Measurements from ENCODE around the gene ARF1.

Gene ARF1

GRCh38 chr1:228085287-228085951, 2.9 kb downstream of the ARF1 start:
- peaks cover 81% of the 10 kb centered on the region for H3K4me1 ChIP-seq
- no peak for TF ChIP-seq Cebpa-rat (IDR thresholded peaks at IDR 0.05)
- peaks cover 8% of the 10 kb centered on the region; the same call in 1 of the 2 replicates for H3K9me3 ChIP-seq
- no peak overlapping the region for H3K27ac ChIP-seq
- H3K27me3 ChIP-seq = no peaks in the 10 kb centered on the region
- no peak overlapping the region for H3K4me3 ChIP-seq
- H3K4me2 ChIP-seq = peak overlapping the region; percentile 99
- peaks cover 77% of the 10 kb centered on the region for H4K20me1 ChIP-seq
- peak overlapping the region; percentile 100; the same call in 1 of the 2 replicates for H3K9ac ChIP-seq
- peaks cover 59% of the 10 kb centered on the region for H3K36me3 ChIP-seq

GRCh38 chr1:228087771-228088251, 5.3 kb downstream of the ARF1 start:
- peak overlapping the region; percentile 67 for H3K4me2 ChIP-seq

GRCh38 chr1:228088586-228089498, 6.3 kb downstream of the ARF1 start:
- Histone ChIP-seq H4K20me1 (peaks cover 100% of the 10 kb centered on the region), H3K4me1 (peaks cover 72% of the 10 kb centered on the region), H3K4me2 (peak overlapping the region; percentile 67), H3K9me3 (peaks cover 42% of the 10 kb centered on the region), H3K4me3 (no peak overlapping the region; the same call in 1 of the 2 replicates), H3K36me3 (peaks cover 93% of the 10 kb centered on the region), H3K9ac (0 out of 2 replicates have a peak overlapping the region, but pooled peaks have one; percentile 26), H3K27me3 (no peaks in the 10 kb centered on the region), H3K27ac (no peak overlapping the region)
- no peak for TF ChIP-seq Cebpa-rat (IDR thresholded peaks at IDR 0.05)

More at GRCh38 chr1:228087771-228088251, 5.3 kb downstream of the ARF1 start:
- Histone ChIP-seq H3K4me1 (peaks cover 75% of the 10 kb centered on the region), H4K20me1 (peaks cover 100% of the 10 kb centered on the region), H3K27me3 (no peaks in the 10 kb centered on the region), H3K9ac (no peak overlapping the region), H3K27ac (no peak overlapping the region), H3K36me3 (peaks cover 82% of the 10 kb centered on the region), H3K4me3 (no peak overlapping the region), H3K9me3 (peaks cover 31% of the 10 kb centered on the region)
- no peak for TF ChIP-seq Cebpa-rat (IDR thresholded peaks at IDR 0.05)

GRCh38 chr1:228089519-228090380, 7.2 kb downstream of the ARF1 start:
- H3K27ac ChIP-seq = peak overlapping the region; percentile 38; the same call in 1 of the 2 replicates
- peaks cover 97% of the 10 kb centered on the region for H3K36me3 ChIP-seq
- H4K20me1 ChIP-seq = peaks cover 100% of the 10 kb centered on the region
- peak overlapping the region; percentile 25; the same call in 1 of the 2 replicates for H3K4me3 ChIP-seq
- H3K27me3 ChIP-seq = no peaks in the 10 kb centered on the region
- no peak for TF ChIP-seq Cebpa-rat (IDR thresholded peaks at IDR 0.05)
- peak overlapping the region; percentile 67 for H3K4me2 ChIP-seq
- H3K4me1 ChIP-seq = peaks cover 63% of the 10 kb centered on the region
- H3K9me3 ChIP-seq = peaks cover 51% of the 10 kb centered on the region
- H3K9ac ChIP-seq = no peak overlapping the region; the same call in 1 of the 2 replicates

GRCh38 chr1:228090613-228091081, 8.1 kb downstream of the ARF1 start:
- Histone ChIP-seq H3K27me3 (no peaks in the 10 kb centered on the region), H3K4me2 (peak overlapping the region; percentile 67), H3K4me3 (no peak overlapping the region), H3K4me1 (peaks cover 54% of the 10 kb centered on the region), H3K9me3 (peaks cover 57% of the 10 kb centered on the region), H4K20me1 (peaks cover 100% of the 10 kb centered on the region), H3K9ac (no peak overlapping the region), H3K27ac (peak overlapping the region; percentile 38; the same call in 1 of the 2 replicates), H3K36me3 (peaks cover 97% of the 10 kb centered on the region)
- TF ChIP-seq Cebpa-rat (IDR thresholded peaks at IDR 0.05) = no peak

GRCh38 chr1:228091084-228091483, 8.6 kb downstream of the ARF1 start:
- H3K27ac ChIP-seq = no peak overlapping the region
- no peaks in the 10 kb centered on the region for H3K27me3 ChIP-seq
- H4K20me1 ChIP-seq = peaks cover 100% of the 10 kb centered on the region
- peaks cover 50% of the 10 kb centered on the region for H3K4me1 ChIP-seq
- H3K9me3 ChIP-seq = peaks cover 57% of the 10 kb centered on the region
- no peak overlapping the region for H3K9ac ChIP-seq
- H3K4me3 ChIP-seq = no peak overlapping the region
- H3K4me2 ChIP-seq = peak overlapping the region; percentile 67; the same call in 1 of the 2 replicates
- peaks cover 97% of the 10 kb centered on the region for H3K36me3 ChIP-seq
- TF ChIP-seq Cebpa-rat (IDR thresholded peaks at IDR 0.05) = no peak

GRCh38 chr1:228092342-228093049, 10.0 kb downstream of the ARF1 start:
- Histone ChIP-seq H3K9me3 (peaks cover 57% of the 10 kb centered on the region), H3K4me2 (no peak overlapping the region), H3K27me3 (no peaks in the 10 kb centered on the region), H3K4me3 (no peak overlapping the region), H3K4me1 (peaks cover 35% of the 10 kb centered on the region), H3K27ac (no peak overlapping the region), H3K36me3 (peaks cover 100% of the 10 kb centered on the region), H3K9ac (no peak overlapping the region), H4K20me1 (peaks cover 100% of the 10 kb centered on the region)
- TF ChIP-seq Cebpa-rat (IDR thresholded peaks at IDR 0.05) = no peak

- H3K9me3 ChIP-seq = peaks cover 57% of the 10 kb centered on the region
- no peak overlapping the region for H3K9ac ChIP-seq
- H3K27me3 ChIP-seq = no peaks in the 10 kb centered on the region
- H3K4me3 ChIP-seq = no peak overlapping the region
- peaks cover 100% of the 10 kb centered on the region for H4K20me1 ChIP-seq
- peaks cover 100% of the 10 kb centered on the region for H3K36me3 ChIP-seq
- H3K4me2 ChIP-seq = no peak overlapping the region
- no peak overlapping the region for H3K27ac ChIP-seq
- no peak for TF ChIP-seq Cebpa-rat (IDR thresholded peaks at IDR 0.05)
- peaks cover 28% of the 10 kb centered on the region for H3K4me1 ChIP-seq
Observed at GRCh38 chr1:228093050-228093906, 10.8 kb downstream of the ARF1 start.

Measured in BLaER1 (cell line).